ENCODE measurements around the gene TECPR1. TPM values are rescaled to one million over a fixed set of nuclear protein-coding genes. Genes with fewer than 3 reads are reported as not detected.

Gene TECPR1
- total RNA-seq, 1 experiment from 2014 or later = 13.9 TPM

- Histone ChIP-seq H4K91ac (ENCODE audit: insufficient read length, low read depth, low read length) (no peak overlapping the region), H3K9ac (ENCODE audit: extremely low read depth, insufficient read length, low read length) (no peak overlapping the region), H2BK12ac (ENCODE audit: insufficient read length, low read depth, low read length) (no peak overlapping the region), H3K4ac (ENCODE audit: low read depth, low read length) (no peak overlapping the region), H4K8ac (replicated peaks; ENCODE audit: insufficient read length, low read depth, low read length) (no peak overlapping the region), H2BK5ac (ENCODE audit: insufficient read length, low read length) (no peak overlapping the region), H3K79me1 (ENCODE audit: insufficient read depth, low read depth, low read length, poor library complexity, severe bottlenecking) (no peaks in the 10 kb centered on the region), H3K79me2 (ENCODE audit: insufficient read depth, low read length) (0 out of 2 replicates have a peak, but pooled peaks cover 3% of the 10 kb centered on the region), H3T11ph (ENCODE audit: low read length) (no peak overlapping the region), H2BK120ac (ENCODE audit: low read depth, low read length, poor library complexity, severe bottlenecking) (no peak overlapping the region), H3K23ac (ENCODE audit: insufficient read length, low read depth, low read length) (no peak overlapping the region), H2BK15ac (ENCODE audit: low read depth, low read length) (no peak overlapping the region), H3K18ac (ENCODE audit: insufficient read length, low read depth, low read length) (no peak overlapping the region), H3K23me2 (ENCODE audit: insufficient read length, low read depth, low read length, poor library complexity, severe bottlenecking) (no peaks in the 10 kb centered on the region), H2AK5ac (ENCODE audit: insufficient read length, low read length) (no peak overlapping the region), H4K20me1 (ENCODE audit: control insufficient read depth, insufficient read depth, insufficient read length) (no peaks in the 10 kb centered on the region), H4K5ac (ENCODE audit: insufficient read length, low read depth, low read length) (no peak overlapping the region), H2BK20ac (ENCODE audit: low read depth, low read length, poor library complexity, severe bottlenecking) (no peak overlapping the region), H3K4me1 (ENCODE audit: insufficient read depth, low read length) (no peaks in the 10 kb centered on the region), H3K4me2 (ENCODE audit: insufficient read depth, insufficient read length, low read length) (no peak overlapping the region), H3K27me3 (ENCODE audit: insufficient read depth, low read length) (no peaks in the 10 kb centered on the region), H3K9me3 (ENCODE audit: control insufficient read depth, low read depth, low read length) (no peaks in the 10 kb centered on the region), H3K14ac (ENCODE audit: insufficient read depth, low read length) (no peak overlapping the region; the same call in 1 of the 2 replicates), H2AFZ (ENCODE audit: low read length) (no peak overlapping the region), H3K27ac (ENCODE audit: insufficient read length, low read depth, low read length) (no peak overlapping the region), H3K56ac (ENCODE audit: insufficient read length, low read depth, low read length) (no peak overlapping the region)
- Mint-ChIP-seq H3K36me3 (ENCODE audit: insufficient read depth in 1 of 3, low read depth in 3 of 3) (peaks cover 13 to 30% (median 30%) of the 10 kb centered on the region in 3 experiments; a peak in 6 of 7 replicates), H3K4me1 (no peaks in the 10 kb centered on the region), H3K9me3 (no peaks in the 10 kb centered on the region), H3K27ac (no peak overlapping the region), H3K4me3 (no peak overlapping the region), H3K27me3 (ENCODE audit: low read depth) (no peaks in the 10 kb centered on the region)
- no peak for DNase-seq
- WGBS (ENCODE audit: extremely low coverage, insufficient read length, low lambda C conversion rate) = no CpG with 5 or more reads among the region's 28 CpGs
- no peak for TF ChIP-seq CTCF (conservative IDR thresholded peaks at IDR 0.05)
These were observed 48.6 kb downstream of the TECPR1 start for GRCh38 chr7:98203261-98203963.
